HFF-Myc (cell line): ENCODE measurements around the gene SATB1.

Experiments
- DNase-seq: peaks from one replicate; pipeline ENCODE4 v3.0.0-alpha.2; 2011; ENCODE audit warnings: low read depth; ENCODE audit errors: extremely low read depth
- H3K4me3 ChIP-seq: replicated peaks from 2 replicates; pipeline ENCODE4 v1.5.1; 2011; ENCODE audit warnings: low read depth, mild to moderate bottlenecking, control low read depth, low read length
- TF ChIP-seq, protein P1 (sequence below): IDR thresholded peaks from 2 replicates; pipeline ENCODE4 v1.5.1; 2012; ENCODE audit warnings: mild to moderate bottlenecking, low read depth, low read length, control low read depth; ENCODE audit errors: missing control alignments

The SATB1 gene

DNA sequence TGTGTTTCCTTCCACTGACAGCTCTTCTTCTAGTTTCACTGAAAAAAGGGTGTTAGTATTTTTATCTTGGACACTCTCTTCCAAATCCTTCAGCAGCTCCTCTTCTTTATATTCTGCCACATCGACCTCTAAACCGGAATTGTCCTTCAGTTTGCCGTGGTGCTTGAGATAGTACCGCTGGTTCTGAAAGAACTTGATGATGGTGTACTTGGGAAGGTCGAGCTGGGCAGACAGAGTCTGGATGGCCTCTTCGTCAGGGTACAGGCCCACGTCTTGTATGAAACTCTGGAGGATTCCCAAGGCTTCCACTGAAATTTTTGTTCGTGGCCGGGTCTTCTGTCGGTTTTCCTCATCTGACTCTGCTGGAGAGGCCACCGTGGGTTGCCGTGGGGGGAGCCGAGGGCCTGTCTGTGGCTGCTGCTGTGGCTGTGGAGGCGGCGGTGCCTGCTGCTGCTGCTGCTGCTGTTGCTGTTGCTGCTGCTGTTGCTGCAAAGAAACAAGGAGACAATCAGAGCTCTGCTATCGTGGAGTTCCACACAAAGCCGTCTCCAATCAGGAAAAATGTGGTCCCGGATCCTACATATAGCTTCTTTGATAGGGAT is 75.8 kb downstream of the SATB1 start:
- TF ChIP-seq, protein P1, sequence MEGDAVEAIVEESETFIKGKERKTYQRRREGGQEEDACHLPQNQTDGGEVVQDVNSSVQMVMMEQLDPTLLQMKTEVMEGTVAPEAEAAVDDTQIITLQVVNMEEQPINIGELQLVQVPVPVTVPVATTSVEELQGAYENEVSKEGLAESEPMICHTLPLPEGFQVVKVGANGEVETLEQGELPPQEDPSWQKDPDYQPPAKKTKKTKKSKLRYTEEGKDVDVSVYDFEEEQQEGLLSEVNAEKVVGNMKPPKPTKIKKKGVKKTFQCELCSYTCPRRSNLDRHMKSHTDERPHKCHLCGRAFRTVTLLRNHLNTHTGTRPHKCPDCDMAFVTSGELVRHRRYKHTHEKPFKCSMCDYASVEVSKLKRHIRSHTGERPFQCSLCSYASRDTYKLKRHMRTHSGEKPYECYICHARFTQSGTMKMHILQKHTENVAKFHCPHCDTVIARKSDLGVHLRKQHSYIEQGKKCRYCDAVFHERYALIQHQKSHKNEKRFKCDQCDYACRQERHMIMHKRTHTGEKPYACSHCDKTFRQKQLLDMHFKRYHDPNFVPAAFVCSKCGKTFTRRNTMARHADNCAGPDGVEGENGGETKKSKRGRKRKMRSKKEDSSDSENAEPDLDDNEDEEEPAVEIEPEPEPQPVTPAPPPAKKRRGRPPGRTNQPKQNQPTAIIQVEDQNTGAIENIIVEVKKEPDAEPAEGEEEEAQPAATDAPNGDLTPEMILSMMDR, result no peak
- no peak for DNase-seq
- no peak overlapping the region for H3K4me3 ChIP-seq

DNA sequence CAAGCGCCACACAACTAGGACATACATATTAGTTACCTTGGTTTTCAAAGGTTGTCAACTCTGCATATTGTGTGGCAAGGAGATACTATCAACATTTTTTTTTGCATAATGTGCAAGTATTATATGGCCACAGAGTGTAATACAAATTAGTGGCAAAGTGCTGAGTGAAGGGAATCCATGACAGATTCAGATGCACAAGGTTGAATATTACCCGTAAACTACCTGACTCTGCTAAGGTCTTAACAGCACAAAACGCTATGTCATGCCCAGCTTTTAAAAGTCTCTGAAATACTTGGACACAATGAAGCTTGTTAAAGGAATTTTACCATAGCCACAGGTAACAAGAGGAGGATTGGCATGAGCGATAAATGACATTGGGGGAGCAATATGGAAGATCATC is 79.0 kb downstream of the SATB1 start:
- no peak for DNase-seq
- H3K4me3 ChIP-seq, result no peak overlapping the region
- TF ChIP-seq, protein P1, result no peak

DNA sequence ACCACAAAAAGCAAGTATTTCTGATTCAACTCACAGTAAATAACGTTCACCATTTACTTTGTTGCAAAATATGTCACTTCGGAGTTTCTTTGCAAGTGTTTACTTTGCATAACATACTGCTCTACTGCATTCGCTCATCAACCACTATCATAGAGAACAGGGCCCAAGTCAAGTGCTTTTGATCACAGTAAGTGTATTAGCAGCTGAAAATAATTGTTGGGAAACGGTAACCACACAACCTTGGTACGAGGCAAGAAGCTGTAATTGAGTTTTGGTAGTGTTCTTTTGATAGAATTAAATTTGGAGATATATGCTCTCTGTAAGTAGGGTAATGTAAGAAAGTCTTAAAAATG is 80.1 kb downstream of the SATB1 start:
- no peak for DNase-seq
- TF ChIP-seq, protein P1, result no peak
- H3K4me3 ChIP-seq, result no peak overlapping the region

DNA sequence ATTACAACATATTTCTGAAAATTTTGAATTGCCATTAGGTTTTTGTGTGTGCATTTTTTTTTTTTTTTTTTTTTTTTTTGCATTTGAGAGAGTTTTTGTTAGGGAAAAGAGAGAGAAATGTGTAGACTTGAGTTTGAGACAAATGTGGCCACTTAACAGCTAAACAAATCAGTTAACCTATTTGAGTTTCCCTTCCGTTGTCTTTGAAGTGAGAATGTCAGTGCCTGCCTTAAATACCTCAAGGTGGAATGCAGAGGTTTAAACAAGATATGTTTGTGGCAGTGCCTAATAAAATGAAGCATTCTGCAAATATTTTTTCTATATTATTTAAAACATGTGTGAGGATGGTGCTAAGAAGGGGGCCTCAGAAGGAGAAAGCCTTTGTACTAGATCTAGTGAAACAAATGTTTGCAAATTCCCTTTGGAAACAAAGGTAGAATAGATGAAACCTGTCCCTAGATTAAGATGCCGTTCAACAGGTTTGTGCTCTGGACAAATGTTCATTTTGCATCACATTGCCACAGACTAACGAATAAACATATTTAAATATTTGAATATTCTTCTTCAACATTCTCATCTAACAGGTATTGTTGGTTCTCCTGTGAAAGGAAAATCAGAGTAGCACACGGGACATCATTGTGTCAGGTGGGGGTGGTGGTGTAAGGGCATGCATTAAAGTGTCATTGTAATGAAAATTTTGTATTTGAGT is 80.7 kb downstream of the SATB1 start:
- no peak for DNase-seq
- TF ChIP-seq, protein P1, result no peak
- H3K4me3 ChIP-seq, result no peak overlapping the region

DNA sequence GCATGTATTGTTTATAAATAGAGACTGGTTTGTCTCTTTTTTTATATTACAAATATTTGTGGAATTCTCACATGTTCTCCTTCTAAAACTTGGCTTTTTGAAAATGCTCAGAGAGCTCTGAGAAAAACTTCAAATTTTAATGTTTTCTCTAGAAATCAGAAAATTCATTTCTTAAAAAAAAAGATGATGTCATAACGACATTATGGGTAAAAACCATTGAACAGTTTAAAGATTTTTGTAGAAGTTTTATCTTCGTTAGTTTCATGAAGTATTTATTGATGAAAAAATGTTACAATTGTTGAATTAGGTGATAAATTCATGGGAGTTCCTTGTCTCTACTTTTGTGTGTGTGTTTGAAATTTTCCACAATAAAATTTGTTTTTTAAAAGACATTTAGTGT is 81.3 kb downstream of the SATB1 start:
- DNase-seq, result no peak
- H3K4me3 ChIP-seq, result no peak overlapping the region
- TF ChIP-seq, protein P1, result no peak

DNA sequence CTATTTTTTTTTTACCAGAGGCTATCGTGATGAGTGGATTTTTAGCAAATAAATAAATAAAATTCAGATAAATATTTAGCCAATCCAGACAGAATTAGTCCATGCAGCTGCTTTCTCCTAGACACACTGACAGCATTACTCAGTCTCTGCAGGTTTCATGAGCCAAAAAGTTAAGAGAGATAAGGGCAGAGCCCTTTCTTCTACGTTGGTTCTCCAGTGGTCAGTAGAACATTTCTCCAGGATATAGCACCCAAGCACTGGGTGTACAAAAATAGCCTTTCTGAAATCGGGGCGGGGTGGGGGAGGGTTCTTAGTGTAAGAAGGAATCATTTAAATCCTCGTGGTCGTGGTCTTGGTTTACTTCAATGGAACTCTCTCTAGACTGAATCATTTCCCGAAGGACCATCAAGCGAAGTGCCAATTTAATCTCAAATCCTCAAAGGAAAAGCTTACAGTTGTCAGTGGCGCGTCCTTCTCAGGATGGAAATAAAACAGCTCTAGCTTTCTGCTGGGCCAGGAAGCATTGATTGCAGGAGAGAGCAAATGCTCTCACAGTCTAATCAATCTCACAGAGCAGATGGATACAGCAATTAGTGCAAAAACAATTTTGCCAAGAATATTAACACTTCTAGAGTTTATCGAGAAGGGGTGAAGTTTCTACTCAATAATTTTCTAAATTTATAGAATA is 86.2 kb downstream of the SATB1 start:
- TF ChIP-seq, protein P1, result no peak
- DNase-seq, result no peak

More for the DNA sequence above, 86.2 kb downstream of the SATB1 start:
- H3K4me3 ChIP-seq, result no peak overlapping the region
